ENCODE data around the gene SUFU. TPM values are rescaled to one million over a fixed set of nuclear protein-coding genes. Genes with fewer than 3 reads are reported as not detected.

Gene SUFU
- total and polyA plus RNA-seq, 2 of the 13 experiments (the other 11 are each of a cell fraction or from before 2014, with no cell fraction given), result 2.9 to 5.5 TPM

DNA sequence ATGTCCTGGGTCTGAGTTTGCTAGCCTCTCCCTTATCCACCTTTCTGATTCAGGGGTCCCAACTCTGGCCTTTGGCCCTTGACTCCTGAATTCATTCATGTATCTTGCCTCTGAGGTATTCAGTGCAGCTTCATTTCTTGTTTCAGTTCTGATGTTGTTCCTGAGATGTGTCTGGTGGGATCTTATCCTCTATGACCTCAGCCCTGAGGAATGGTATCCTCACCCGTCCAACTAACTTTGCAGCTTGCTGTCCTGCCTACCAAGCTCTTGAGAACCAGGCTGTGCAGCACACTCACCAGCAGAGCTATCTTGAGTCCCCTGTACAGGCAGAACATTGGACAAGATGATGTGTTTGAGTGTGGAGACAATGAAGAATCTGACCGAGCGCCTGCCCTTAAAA, 13.8 kb downstream of the SUFU start (continued):
- no peak for TF ChIP-seq ZNF337 (CRISPR knock-in tag; IDR thresholded peaks at IDR 0.05; ENCODE audit: borderline replicate concordance, low read depth)
- TF ChIP-seq ZNF598 (CRISPR knock-in tag; IDR thresholded peaks at IDR 0.05; ENCODE audit: borderline replicate concordance), result no peak
- TF ChIP-seq, protein P1, sequence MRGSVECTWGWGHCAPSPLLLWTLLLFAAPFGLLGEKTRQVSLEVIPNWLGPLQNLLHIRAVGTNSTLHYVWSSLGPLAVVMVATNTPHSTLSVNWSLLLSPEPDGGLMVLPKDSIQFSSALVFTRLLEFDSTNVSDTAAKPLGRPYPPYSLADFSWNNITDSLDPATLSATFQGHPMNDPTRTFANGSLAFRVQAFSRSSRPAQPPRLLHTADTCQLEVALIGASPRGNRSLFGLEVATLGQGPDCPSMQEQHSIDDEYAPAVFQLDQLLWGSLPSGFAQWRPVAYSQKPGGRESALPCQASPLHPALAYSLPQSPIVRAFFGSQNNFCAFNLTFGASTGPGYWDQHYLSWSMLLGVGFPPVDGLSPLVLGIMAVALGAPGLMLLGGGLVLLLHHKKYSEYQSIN (CRISPR knock-in tag; IDR thresholded peaks at IDR 0.05; ENCODE audit: borderline replicate concordance), result no peak
- no peak for TF ChIP-seq ZNF510 (CRISPR knock-in tag; IDR thresholded peaks at IDR 0.05; ENCODE audit: low read depth)
- no peak for TF ChIP-seq PLRG1 (conservative IDR thresholded peaks at IDR 0.05)
- TF ChIP-seq ATF5 (CRISPR knock-in tag; IDR thresholded peaks at IDR 0.05; ENCODE audit: low read depth), result no peak
- TF ChIP-seq KAT2B (IDR thresholded peaks at IDR 0.05; ENCODE audit: borderline replicate concordance, low read depth, low read length), result no peak
- TF ChIP-seq NFIC (IDR thresholded peaks at IDR 0.05; ENCODE audit: low read length), result no peak
- TF ChIP-seq ZNF513 (CRISPR knock-in tag; conservative IDR thresholded peaks at IDR 0.05), result no peak
- TF ChIP-seq ZNF629 (CRISPR knock-in tag; conservative IDR thresholded peaks at IDR 0.05), result no peak
- no peak for TF ChIP-seq ZNF160 (CRISPR knock-in tag; IDR thresholded peaks at IDR 0.05)

All from HepG2 (cell line).